ENCODE measurements around the gene ALDH18A1.

Gene ALDH18A1

DNA sequence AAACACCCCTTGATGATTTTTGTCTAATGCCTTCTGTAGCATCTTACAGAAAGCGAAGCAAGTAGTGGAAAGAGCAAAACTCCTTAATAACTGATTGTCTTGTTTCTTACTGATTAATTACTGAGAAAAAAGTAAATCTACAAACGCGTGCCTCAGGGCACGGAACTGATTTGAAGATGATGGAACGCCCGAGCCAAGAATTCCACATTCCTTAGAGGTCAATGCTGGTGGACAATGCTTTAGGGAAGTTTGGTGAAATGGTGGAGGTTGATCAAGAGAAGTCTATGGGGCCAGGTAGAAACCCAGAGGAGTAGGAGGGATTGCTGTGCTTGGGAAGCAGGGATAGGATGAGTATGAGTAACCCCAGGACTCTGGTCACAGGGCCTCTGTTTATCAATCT is 90.4 kb downstream of the ALDH18A1 start:
- no peak overlapping the region for H3K4me3 ChIP-seq (ENCODE audit: low read depth, low read length)
- no peak for DNase-seq (ENCODE audit: low read depth)
- TF ChIP-seq, protein P1, sequence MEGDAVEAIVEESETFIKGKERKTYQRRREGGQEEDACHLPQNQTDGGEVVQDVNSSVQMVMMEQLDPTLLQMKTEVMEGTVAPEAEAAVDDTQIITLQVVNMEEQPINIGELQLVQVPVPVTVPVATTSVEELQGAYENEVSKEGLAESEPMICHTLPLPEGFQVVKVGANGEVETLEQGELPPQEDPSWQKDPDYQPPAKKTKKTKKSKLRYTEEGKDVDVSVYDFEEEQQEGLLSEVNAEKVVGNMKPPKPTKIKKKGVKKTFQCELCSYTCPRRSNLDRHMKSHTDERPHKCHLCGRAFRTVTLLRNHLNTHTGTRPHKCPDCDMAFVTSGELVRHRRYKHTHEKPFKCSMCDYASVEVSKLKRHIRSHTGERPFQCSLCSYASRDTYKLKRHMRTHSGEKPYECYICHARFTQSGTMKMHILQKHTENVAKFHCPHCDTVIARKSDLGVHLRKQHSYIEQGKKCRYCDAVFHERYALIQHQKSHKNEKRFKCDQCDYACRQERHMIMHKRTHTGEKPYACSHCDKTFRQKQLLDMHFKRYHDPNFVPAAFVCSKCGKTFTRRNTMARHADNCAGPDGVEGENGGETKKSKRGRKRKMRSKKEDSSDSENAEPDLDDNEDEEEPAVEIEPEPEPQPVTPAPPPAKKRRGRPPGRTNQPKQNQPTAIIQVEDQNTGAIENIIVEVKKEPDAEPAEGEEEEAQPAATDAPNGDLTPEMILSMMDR (IDR thresholded peaks at IDR 0.05; ENCODE audit: low read depth, low read length, missing control alignments): no peak

DNA sequence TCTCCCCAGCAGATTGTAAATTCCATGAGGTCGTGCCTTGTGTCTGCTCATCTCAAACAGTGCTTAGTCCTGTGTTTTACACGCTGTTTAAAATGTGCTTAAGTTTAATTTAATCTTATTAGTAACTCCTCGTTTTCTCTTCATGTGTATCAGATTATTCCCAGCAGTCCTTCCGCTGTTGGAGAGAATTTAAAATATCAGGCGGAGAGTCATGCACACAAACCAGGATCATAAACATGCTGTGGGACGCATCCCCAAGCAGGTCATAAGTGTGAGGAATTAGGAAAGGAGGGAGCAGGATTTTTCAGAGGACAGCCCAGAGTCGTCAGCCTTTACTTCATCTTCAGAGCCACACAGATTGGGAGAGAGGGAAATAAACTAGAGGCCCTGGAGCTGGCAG is 91.2 kb downstream of the ALDH18A1 start:
- TF ChIP-seq, protein P1 (IDR thresholded peaks at IDR 0.05; ENCODE audit: low read depth, low read length, missing control alignments): no peak
- DNase-seq (ENCODE audit: low read depth): no peak

DNA sequence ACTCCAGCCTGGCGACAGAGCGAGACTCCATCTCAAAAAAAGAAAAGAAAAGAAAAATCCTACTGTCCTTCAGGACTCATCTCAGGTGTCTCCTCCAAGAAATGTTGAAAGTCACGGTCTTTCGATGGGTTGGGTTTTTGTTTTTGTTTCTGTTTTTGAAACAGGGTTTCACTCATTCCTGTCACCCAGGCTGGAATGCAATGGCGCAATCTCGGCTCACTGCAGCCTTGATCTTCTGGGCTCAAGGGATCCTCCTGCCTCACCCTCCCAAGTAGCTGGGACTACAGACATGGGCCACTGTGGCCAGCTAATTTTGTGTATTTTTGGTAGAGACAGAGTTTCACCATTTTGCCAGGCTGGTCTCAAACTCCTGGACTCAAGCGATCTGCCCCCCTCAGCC is 92.2 kb downstream of the ALDH18A1 start:
- H3K4me3 ChIP-seq (ENCODE audit: low read depth, low read length): no peak overlapping the region
- TF ChIP-seq, protein P1 (IDR thresholded peaks at IDR 0.05; ENCODE audit: low read depth, low read length, missing control alignments): no peak
- DNase-seq (ENCODE audit: low read depth): no peak

More for the DNA sequence above, 91.2 kb downstream of the ALDH18A1 start:
- H3K4me3 ChIP-seq (ENCODE audit: low read depth, low read length): no peak overlapping the region

DNA sequence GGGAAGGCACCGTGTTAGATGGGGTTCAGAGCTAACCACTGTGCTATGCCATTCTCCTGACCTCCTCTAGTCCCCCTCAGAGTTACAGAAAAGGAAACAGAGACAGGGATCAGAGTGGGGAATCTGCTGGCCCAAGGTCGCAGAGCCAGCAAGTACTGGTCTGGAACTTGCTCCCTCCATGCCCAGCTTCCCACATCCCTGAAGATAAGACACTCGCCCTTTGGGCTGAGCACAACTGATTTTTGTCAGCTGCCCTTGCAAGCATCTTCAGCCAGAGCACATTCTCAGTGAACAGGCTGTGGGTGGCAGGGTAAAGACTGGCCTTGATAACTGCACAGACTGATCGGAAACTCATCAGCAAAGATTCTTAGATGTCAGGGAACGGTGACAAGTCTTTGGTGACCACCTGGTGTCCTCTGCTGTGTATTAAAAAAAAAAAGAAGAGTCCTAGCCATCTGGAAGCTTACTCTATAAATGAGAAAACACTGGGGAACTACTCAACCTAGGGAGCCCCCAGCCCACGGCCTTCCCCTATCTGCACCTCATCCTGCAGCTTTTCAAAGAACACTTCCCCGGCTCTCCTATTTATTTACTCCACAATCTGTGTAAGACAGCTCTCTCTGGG is 94.1 kb downstream of the ALDH18A1 start:
- TF ChIP-seq, protein P1 (IDR thresholded peaks at IDR 0.05; ENCODE audit: low read depth, low read length, missing control alignments): no peak
- H3K4me3 ChIP-seq (ENCODE audit: low read depth, low read length): no peak overlapping the region
- no peak for DNase-seq (ENCODE audit: low read depth)

DNA sequence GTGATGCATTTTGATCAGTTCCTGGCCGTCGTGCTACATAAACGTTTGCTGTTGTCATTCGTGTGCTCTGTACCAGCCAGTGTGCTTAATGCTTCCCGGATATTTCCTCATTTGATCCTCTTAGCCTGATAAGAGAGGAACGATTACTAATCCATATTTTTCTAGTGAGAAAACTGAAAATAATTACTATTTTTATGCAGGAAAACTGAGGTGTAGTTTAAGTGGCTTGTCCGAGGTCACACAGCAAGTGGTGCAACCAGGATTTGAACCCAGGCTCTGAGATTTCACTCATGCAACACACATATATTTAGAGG is 94.7 kb downstream of the ALDH18A1 start:
- DNase-seq (ENCODE audit: low read depth): no peak
- H3K4me3 ChIP-seq (ENCODE audit: low read depth, low read length): peak overlapping the region; percentile 52
- TF ChIP-seq, protein P1 (IDR thresholded peaks at IDR 0.05; ENCODE audit: low read depth, low read length, missing control alignments): no peak

DNA sequence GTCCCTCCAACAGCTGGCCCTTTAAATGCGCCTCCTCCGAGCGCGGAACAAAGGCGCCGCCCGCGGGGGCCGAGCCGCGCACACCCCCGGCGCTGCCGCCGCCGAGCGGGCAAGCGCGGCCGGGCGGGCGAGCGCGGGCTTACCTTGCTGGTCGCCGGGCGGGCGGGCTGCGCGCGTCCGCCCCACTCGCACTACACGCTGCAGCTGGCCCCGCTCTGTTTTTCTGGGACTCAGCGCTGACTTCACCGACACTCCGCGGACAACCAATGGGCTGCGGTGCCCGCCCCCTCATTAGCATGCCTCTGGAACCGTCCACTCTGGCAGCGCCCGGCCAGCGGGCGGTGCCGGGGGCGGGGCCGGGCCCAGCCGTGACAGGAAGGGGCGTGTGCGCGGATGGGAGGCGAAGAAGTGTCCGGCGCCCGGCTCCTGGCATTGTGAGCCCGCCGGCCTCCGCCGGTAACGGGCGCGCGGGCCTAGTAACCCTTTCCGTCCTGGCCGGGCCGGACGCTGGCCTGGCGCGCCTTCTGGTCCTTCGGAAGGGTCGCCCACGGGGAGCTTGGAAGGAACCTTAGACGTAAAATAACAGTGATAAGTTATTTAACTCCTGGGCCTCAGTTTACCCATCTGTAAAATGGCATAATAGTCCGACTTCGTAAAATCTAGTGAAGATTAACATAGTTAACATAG is 95.2 kb downstream of the ALDH18A1 start, which contains the start of gene SORBS1:
Gene SORBS1, minus strand, starts transcription at position 195 of the 687 bp plus-strand sequence. CDS start 120,236 bp downstream, outside the sequence.
- TF ChIP-seq, protein P1 (IDR thresholded peaks at IDR 0.05; ENCODE audit: low read depth, low read length, missing control alignments): no peak
- H3K4me3 ChIP-seq (ENCODE audit: low read depth, low read length): peak within 1 kb of the TSS; percentile 52
- peak; percentile 67 for DNase-seq (ENCODE audit: low read depth)

Data from GM12864 (cell line).